SU-DHL-6 (cell line): ENCODE data around the gene OAF.

Source experiments
- H2AFZ ChIP-seq: fragments of 200-600 bp; sonication (generic); 2 replicates; pipeline ENCODE4 v1.6.1; 2014; ENCODE audit warnings: low read depth, mild to moderate bottlenecking, moderate library complexity, mixed read lengths, antibody characterized with exemption, low read length; ENCODE audit not compliant: severe bottlenecking
- H3F3A ChIP-seq: fragments of 200-600 bp; shearing (Covaris generic); 2 replicates; pipeline ENCODE4 v1.6.0; 2016; ENCODE audit warnings: antibody characterized with exemption, mild to moderate bottlenecking; ENCODE audit not compliant: insufficient read depth
- H3K27ac ChIP-seq: fragments of 200-600 bp; sonication (generic); 2 replicates; pipeline ENCODE4 v1.5.1; 2016; ENCODE audit warnings: low read depth, mild to moderate bottlenecking, low read length, moderate library complexity, mixed read lengths
- H3K27me3 ChIP-seq: fragments of 200-600 bp; sonication (generic), shearing (Covaris generic); 2 replicates; pipeline ENCODE4 v1.6.0; 2014; ENCODE audit warnings: mild to moderate bottlenecking, low read length
- H3K36me3 ChIP-seq: fragments of 200-600 bp; sonication (generic); 2 replicates; pipeline ENCODE4 v1.6.1; 2014; ENCODE audit warnings: mild to moderate bottlenecking, low read length, mixed read lengths
- H3K4me2 ChIP-seq: fragments of 300-600, 200-600 bp; shearing (Covaris generic), sonication (generic); 2 replicates; pipeline ENCODE4 v1.6.0; 2014; ENCODE audit warnings: low read length, low read depth, mild to moderate bottlenecking; ENCODE audit not compliant: poor library complexity, severe bottlenecking
- H3K4me3 ChIP-seq: fragments of 200-600 bp; sonication (generic); 2 replicates; pipeline ENCODE4 v1.5.1; 2014; ENCODE audit warnings: antibody characterized with exemption, low read length, mild to moderate bottlenecking, mixed read lengths; ENCODE audit not compliant: insufficient read depth, poor library complexity, severe bottlenecking
- H3K79me2 ChIP-seq: fragments of 200-600 bp; sonication (generic); 2 replicates; pipeline ENCODE4 v1.6.1; 2014; ENCODE audit warnings: mild to moderate bottlenecking, low read length, moderate library complexity; ENCODE audit not compliant: insufficient read depth
- H3K9ac ChIP-seq: fragments of 200-600 bp; sonication (generic); 2 replicates; pipeline ENCODE4 v1.7.0; 2014; ENCODE audit warnings: mild to moderate bottlenecking, low read length
- H3K9me2 ChIP-seq: fragments of 200-600 bp; sonication (generic); replicated peaks from 2 replicates; pipeline ENCODE4 v1.6.1; 2014; ENCODE audit warnings: low read length; ENCODE audit not compliant: insufficient read depth
- H3K9me3 ChIP-seq: fragments of 200-600 bp; sonication (generic); 2 replicates; pipeline ENCODE4 v1.6.1; 2014; ENCODE audit warnings: low read length, mixed read lengths; ENCODE audit not compliant: insufficient read depth
- H4K20me1 ChIP-seq: fragments of 200-600 bp; sonication (generic); 2 replicates; pipeline ENCODE4 v1.6.1; 2014; ENCODE audit warnings: low read depth, mild to moderate bottlenecking, antibody characterized with exemption, low read length, moderate library complexity, mixed read lengths
- EZH2phosphoT487 ChIP-seq: fragments of 200-600 bp; sonication (generic), shearing (Covaris generic); conservative IDR thresholded peaks from 2 replicates; pipeline ENCODE4 v1.6.1; 2018; ENCODE audit warnings: mild to moderate bottlenecking, antibody characterized with exemption, low read length, moderate library complexity, mixed read lengths
- TF ChIP-seq, protein P1 (sequence below): fragments of 200-600 bp; sonication (generic); IDR thresholded peaks from one replicate; pipeline ENCODE4 v1.5.1; 2017; ENCODE audit warnings: antibody characterized with exemption, mild to moderate bottlenecking, low read length, moderate library complexity; ENCODE audit not compliant: insufficient read depth, poor library complexity, severe bottlenecking

The OAF gene

DNA sequence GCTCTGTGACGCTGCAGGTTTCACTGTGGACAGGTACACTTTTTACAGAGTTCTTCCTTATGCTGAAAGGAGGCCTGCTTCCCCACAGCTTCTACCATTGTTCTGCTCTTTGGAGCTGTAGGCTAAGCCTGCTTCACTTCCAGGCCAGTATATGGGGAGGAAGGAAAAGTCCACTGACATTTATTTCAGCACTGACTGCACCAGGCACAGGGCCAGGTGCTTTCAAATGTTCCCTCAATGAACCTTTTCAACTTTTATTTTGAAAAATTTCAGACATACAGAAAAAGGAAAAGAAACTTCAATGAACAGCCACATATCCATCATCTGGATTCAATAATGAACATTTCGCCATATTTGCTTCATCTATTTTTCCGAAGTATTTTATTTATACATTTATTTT, 51.1 kb downstream of the OAF start:
- Histone ChIP-seq H3K9me2 (no peaks in the 10 kb centered on the region), H3K27ac (no peak overlapping the region), H3K4me2 (no peak overlapping the region), H3K27me3 (no peaks in the 10 kb centered on the region), H3K36me3 (no peaks in the 10 kb centered on the region), H4K20me1 (no peaks in the 10 kb centered on the region), H3K4me3 (no peak overlapping the region), H2AFZ (no peak overlapping the region), H3K9me3 (no peaks in the 10 kb centered on the region), H3K9ac (no peak overlapping the region), H3F3A (no peaks in the 10 kb centered on the region), H3K79me2 (no peaks in the 10 kb centered on the region)
- TF ChIP-seq EZH2phosphoT487: no peak
- TF ChIP-seq, protein P1, sequence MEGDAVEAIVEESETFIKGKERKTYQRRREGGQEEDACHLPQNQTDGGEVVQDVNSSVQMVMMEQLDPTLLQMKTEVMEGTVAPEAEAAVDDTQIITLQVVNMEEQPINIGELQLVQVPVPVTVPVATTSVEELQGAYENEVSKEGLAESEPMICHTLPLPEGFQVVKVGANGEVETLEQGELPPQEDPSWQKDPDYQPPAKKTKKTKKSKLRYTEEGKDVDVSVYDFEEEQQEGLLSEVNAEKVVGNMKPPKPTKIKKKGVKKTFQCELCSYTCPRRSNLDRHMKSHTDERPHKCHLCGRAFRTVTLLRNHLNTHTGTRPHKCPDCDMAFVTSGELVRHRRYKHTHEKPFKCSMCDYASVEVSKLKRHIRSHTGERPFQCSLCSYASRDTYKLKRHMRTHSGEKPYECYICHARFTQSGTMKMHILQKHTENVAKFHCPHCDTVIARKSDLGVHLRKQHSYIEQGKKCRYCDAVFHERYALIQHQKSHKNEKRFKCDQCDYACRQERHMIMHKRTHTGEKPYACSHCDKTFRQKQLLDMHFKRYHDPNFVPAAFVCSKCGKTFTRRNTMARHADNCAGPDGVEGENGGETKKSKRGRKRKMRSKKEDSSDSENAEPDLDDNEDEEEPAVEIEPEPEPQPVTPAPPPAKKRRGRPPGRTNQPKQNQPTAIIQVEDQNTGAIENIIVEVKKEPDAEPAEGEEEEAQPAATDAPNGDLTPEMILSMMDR: no peak

DNA sequence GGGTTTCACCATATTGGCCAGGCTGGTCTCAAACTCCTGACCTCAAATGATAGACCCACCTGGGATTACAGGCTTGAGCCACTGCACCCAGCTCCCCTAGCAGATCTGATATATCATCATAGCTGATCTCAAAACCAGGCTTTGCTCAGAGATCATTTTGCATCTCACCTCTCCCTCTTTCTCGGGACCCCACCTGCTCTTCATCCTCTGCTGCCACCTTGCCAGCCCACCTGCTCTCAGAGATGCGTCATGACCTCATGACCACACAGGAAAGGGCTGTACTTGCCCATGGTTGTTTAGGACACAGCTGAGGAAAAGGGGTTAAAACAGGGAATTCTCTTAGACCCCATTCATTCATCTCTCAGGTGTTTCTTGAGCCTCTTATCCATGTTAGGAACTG, 56.5 kb downstream of the OAF start:
- no peak overlapping the region for H2AFZ ChIP-seq
- no peaks in the 10 kb centered on the region for H3K9me3 ChIP-seq
- H3K27me3 ChIP-seq: no peaks in the 10 kb centered on the region
- no peaks in the 10 kb centered on the region for H3F3A ChIP-seq
- no peaks in the 10 kb centered on the region for H3K9me2 ChIP-seq
- no peak overlapping the region for H3K27ac ChIP-seq
- no peaks in the 10 kb centered on the region for H3K79me2 ChIP-seq
- H3K4me2 ChIP-seq: no peak overlapping the region
- H3K4me3 ChIP-seq: no peak overlapping the region
- TF ChIP-seq EZH2phosphoT487: no peak
- TF ChIP-seq, protein P1: no peak
- no peak overlapping the region for H3K9ac ChIP-seq
- no peaks in the 10 kb centered on the region for H4K20me1 ChIP-seq
- no peaks in the 10 kb centered on the region for H3K36me3 ChIP-seq

DNA sequence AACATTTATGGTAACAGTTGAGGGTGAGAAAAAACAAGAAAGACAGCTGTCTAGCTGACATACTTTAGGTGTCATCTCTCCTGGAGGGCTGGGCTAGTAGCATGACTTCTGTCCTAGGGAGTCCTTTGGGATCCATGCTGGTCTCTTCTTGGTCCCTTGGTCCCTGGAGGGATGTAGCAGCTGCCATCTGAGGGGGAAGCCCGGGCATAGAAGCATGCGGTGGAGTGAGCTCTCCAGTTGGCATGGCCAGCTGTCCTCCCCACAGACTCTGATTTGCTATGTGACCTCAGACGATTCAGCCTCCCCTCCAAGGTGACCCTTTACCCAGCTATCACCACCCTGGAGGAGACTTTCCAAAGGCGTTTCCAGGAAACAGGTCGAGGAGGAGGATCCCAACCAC, 57.9 kb downstream of the OAF start:
- Histone ChIP-seq H3K9ac (no peak overlapping the region), H3K4me3 (no peak overlapping the region), H2AFZ (no peak overlapping the region), H3K27me3 (no peaks in the 10 kb centered on the region), H3K36me3 (no peaks in the 10 kb centered on the region), H3K9me3 (no peaks in the 10 kb centered on the region), H3K4me2 (no peak overlapping the region), H3F3A (no peaks in the 10 kb centered on the region), H4K20me1 (no peaks in the 10 kb centered on the region), H3K9me2 (no peaks in the 10 kb centered on the region), H3K27ac (no peak overlapping the region), H3K79me2 (no peaks in the 10 kb centered on the region)
- TF ChIP-seq, protein P1: no peak
- no peak for TF ChIP-seq EZH2phosphoT487
